Fibroblast of the aortic adventitia (primary cell): ENCODE data around the gene KRT27. TPM values are rescaled to one million over a fixed set of nuclear protein-coding genes. Genes with fewer than 3 reads are reported as not detected.

Experiments
- DNase-seq: peaks from one replicate; pipeline ENCODE4 v3.0.0-alpha.2; 2010; ENCODE audit warnings: low read depth
- H3K4me3 ChIP-seq: 2 replicates; pipeline ENCODE4 v1.5.1; 2011; ENCODE audit warnings: low read depth, mild to moderate bottlenecking, control low read depth, low read length, moderate library complexity
- total RNA-seq: library from RNA; depleted of rRNA; stranded (reverse); fragments of >200 nt; gene quantifications from 2 replicates; pipeline ENCODE4 v1.2.3, GENCODE V29; 2012; ENCODE audit warnings: low replicate concordance
- TF ChIP-seq, protein P1 (sequence below): IDR thresholded peaks from 2 replicates; pipeline ENCODE4 v1.5.1; 2011; ENCODE audit warnings: mild to moderate bottlenecking, low read length, control low read depth, inconsistent platforms; ENCODE audit not compliant: insufficient read depth

The KRT27 gene
- total RNA-seq, 1 donor: not detected

DNA sequence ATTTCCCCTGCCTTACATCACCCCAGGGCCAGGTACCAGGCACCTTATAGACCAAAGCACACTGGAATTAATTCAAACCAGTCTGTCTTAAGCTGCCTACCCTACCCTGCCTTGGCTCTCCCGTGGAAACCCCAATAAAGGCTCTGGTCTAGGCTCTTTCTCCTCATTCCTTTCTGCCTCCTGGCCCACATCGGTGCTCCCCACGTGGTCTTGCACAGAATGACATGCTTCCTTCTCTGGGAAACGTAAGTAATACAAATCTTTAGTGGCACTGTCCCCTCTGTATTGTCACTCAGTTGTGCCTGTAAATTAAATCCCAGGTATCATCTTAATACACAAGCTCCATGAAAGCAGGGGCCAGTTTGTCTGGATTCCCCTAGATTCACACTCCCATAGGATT lies 43.8 kb downstream of the KRT27 start:
- DNase-seq: no peak
- TF ChIP-seq, protein P1, sequence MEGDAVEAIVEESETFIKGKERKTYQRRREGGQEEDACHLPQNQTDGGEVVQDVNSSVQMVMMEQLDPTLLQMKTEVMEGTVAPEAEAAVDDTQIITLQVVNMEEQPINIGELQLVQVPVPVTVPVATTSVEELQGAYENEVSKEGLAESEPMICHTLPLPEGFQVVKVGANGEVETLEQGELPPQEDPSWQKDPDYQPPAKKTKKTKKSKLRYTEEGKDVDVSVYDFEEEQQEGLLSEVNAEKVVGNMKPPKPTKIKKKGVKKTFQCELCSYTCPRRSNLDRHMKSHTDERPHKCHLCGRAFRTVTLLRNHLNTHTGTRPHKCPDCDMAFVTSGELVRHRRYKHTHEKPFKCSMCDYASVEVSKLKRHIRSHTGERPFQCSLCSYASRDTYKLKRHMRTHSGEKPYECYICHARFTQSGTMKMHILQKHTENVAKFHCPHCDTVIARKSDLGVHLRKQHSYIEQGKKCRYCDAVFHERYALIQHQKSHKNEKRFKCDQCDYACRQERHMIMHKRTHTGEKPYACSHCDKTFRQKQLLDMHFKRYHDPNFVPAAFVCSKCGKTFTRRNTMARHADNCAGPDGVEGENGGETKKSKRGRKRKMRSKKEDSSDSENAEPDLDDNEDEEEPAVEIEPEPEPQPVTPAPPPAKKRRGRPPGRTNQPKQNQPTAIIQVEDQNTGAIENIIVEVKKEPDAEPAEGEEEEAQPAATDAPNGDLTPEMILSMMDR: no peak
- H3K4me3 ChIP-seq: no peak overlapping the region

DNA sequence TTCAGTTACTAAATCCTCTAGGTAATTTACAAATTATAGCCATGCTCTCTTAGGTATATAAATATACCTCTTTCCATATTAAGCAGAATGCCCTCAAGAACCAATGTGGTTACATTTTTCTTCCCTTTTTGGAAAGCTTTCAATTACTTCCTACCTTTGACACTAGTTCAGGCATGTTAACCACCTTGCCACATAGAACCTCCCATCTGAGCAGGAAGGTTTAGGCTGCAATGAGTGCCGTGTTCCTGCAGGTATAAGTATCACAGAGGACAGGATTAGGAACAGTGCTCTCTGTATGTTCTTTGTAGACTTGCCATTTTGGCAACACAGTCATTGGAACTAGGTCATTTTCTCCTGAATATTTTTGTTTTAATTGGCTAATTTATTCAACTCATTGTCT lies 47.3 kb downstream of the KRT27 start:
- no peak overlapping the region for H3K4me3 ChIP-seq
- DNase-seq: no peak
- TF ChIP-seq, protein P1: no peak

DNA sequence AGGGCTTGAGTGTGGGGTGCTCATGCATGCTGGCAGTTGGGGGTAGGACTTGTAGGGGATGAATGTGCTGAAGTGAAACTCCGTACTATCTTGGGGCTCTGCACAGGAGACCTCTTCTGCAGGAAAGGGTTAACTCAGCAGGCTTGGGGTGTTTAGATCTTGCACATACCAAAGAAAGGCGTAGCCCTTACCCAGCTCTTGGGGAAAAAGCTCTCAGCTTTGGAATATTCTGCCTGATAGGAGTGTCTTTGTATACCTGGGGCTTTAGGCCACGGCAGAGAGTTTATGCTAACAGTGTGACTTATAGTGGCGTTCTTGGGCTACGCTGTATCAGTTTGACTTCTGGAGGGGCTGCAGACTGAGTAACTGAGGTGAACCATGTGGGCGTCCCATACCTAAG lies 48.3 kb downstream of the KRT27 start:
- no peak overlapping the region for H3K4me3 ChIP-seq
- TF ChIP-seq, protein P1: no peak
- DNase-seq: no peak

DNA sequence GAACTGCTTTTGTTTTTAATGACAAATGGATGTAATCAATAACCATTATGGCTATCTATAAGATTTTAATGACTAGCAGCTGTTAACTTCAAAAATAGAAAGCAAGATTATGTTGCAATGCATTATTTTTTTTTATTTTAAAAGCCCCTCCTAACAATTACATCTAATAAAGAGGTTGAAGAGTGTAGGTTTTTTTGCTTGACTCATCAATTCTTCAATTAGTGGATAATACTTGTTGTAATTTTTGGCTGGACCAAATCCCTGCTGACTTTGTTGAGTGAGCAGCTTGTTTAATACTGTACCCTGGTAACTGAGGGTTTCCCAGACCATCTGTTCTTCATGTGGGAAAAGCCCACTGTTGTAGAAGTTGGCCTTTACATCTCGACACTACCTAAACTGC lies 51.4 kb downstream of the KRT27 start:
- TF ChIP-seq, protein P1: no peak
- H3K4me3 ChIP-seq: no peak overlapping the region
- no peak for DNase-seq

DNA sequence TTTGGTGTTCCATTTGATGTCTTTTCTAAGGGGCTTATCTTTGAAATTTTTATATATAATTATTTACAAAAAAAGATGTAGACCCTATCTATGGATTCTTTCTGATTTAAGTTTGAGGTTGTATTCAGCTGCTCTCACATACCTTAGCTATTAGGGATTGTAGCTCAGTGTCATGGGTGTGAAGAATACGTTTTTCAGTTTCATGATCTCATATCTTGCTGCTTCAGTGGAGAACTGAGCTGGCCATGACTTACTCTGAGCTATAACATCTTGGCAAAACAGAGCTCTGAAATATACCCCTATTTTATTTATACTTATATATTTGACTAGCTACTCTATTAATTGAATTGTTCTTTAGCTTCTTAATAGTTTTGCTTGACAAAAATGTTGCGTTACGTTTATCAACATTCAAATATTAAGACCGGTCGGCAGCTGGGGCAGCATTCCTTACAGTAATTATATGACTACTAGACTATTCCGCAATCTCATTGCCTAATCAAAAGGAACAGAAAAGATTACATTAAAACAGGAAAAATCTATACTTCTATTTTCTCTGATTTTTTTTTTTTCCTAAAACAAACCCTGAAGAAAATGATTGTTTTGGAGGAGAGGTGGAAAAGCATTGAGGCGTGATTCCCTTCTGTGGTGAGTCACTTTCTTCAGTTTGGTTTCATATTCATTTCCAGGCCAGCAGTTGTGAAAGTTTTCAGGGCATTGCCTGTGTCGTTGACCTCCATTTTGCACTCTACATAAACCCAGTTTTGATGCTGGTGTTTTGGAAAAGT lies 54.7 kb downstream of the KRT27 start:
- TF ChIP-seq, protein P1: no peak
- no peak overlapping the region for H3K4me3 ChIP-seq
- DNase-seq: peak; percentile 51

DNA sequence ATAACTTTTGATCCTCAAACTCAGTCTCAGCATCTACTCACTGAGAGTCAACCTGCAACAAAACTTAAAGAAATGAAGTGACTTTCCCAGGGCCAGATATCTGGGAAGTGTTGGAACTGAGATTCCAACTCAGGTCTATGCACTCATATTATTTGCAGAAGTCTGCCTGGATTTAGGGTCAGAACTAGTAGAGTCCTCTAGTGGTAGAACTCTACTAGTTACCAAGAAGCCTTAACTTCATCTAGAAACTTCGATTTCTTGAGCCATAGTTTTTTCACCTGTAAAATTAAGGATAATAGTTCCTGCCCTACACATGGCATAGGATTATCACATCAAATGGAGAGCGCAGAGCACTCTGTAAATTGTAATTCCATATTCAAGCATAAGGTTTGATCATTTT lies 55.4 kb downstream of the KRT27 start:
- H3K4me3 ChIP-seq: no peak overlapping the region
- DNase-seq: peak; percentile 6

More for the DNA sequence above, 55.4 kb downstream of the KRT27 start:
- TF ChIP-seq, protein P1: peak; percentile 35

Other genes starting within 250 kb of the KRT27 start
- gene CCR7, start 217.1 kb downstream of the KRT27 start, total RNA-seq: not detected in 2 replicates
- 112 and 119 TPM in 2 replicates for gene SMARCE1, start 134.7 kb downstream of the KRT27 start, total RNA-seq
- gene KRT222, start 117.4 kb downstream of the KRT27 start, total RNA-seq: not detected in 2 replicates
- gene KRT24, start 78.8 kb downstream of the KRT27 start, total RNA-seq: not detected in 2 replicates
- gene KRT25, start 27.2 kb downstream of the KRT27 start, total RNA-seq: not detected in 2 replicates
- gene KRT26, start 10.3 kb downstream of the KRT27 start, total RNA-seq: not detected in 2 replicates
- gene KRT28, start 17.4 kb upstream of the KRT27 start, total RNA-seq: not detected in 2 replicates
- 12.2 TPM in 1 of 2 replicates, not detected in the other for gene KRT10, start 40.1 kb upstream of the KRT27 start, total RNA-seq
- gene KRT12, start 84.7 kb upstream of the KRT27 start, total RNA-seq: not detected in 2 replicates
- gene KRT20, start 102.7 kb upstream of the KRT27 start, total RNA-seq: not detected in 2 replicates
- gene KRT23, start 155.1 kb upstream of the KRT27 start, total RNA-seq: not detected in 2 replicates
- not detected in 2 replicates for gene KRT39, start 184.4 kb upstream of the KRT27 start, total RNA-seq
- not detected in 2 replicates for gene KRT40, start 201.8 kb upstream of the KRT27 start, total RNA-seq
- not detected in 2 replicates for gene KRTAP3-3, start 211.6 kb upstream of the KRT27 start, total RNA-seq
- not detected in 2 replicates for gene KRTAP3-2, start 217.4 kb upstream of the KRT27 start, total RNA-seq
- not detected in 2 replicates for gene KRTAP3-1, start 226.6 kb upstream of the KRT27 start, total RNA-seq
- gene KRTAP1-5, start 244.7 kb upstream of the KRT27 start, total RNA-seq: 1.4 TPM in 1 of 2 replicates, not detected in the other
- not detected in 2 replicates for gene KRTAP1-4, start 247.6 kb upstream of the KRT27 start, total RNA-seq